IMR-90 (cell line): Measurements from ENCODE around the gene IFI27L1. TPM values are rescaled to one million over a fixed set of nuclear protein-coding genes. Genes with fewer than 3 reads are reported as not detected.

ENCODE experiments used
- ATAC-seq: fragments of 200-7000 bp; cut with Tn5 transposase; 2 replicates; pipeline ENCODE4 v1.9.1; 2020; ENCODE audit warnings: low read depth, mild to moderate bottlenecking, moderate library complexity
- BruUV-seq: library from RNA; stranded (reverse); fragments of 400-500 nt; replicated peaks from 2 replicates; lab custom pipeline; 2021; lab: Mats Ljungman, UMichigan
- CTCF ChIA-PET: fragments of 300-600 bp; formaldehyde crosslinking; extraction: SDS; loops from one replicate; lab custom pipeline; 2021; ENCODE audit warnings: antibody characterized with exemption; lab: Yijun Ruan, JAX
- POLR2A ChIA-PET: fragments of 300-600 bp; sonication (Branson Sonifier 250); formaldehyde crosslinking; loops from one replicate; lab custom pipeline; 2022; ENCODE audit warnings: antibody characterized with exemption; ENCODE audit not compliant: unreplicated experiment; lab: Charles Lee
- DNase-seq: peaks from one replicate; pipeline ENCODE4 v3.0.0; 2013
- H2AFZ ChIP-seq: replicated peaks from 2 replicates; pipeline ENCODE3; 2013; ENCODE audit warnings: low read length, mild to moderate bottlenecking; ENCODE audit not compliant: poor library complexity
- H2AK5ac ChIP-seq: 2 replicates; pipeline ENCODE4 v1.6.1; 2013; ENCODE audit warnings: low read depth, low read length, inconsistent platforms
- H2AK9ac ChIP-seq: replicated peaks from 2 replicates; pipeline ENCODE3; 2013; ENCODE audit warnings: mild to moderate bottlenecking, low read depth, low read length, moderate library complexity; ENCODE audit not compliant: poor library complexity
- H2BK120ac ChIP-seq: 2 replicates; pipeline ENCODE4 v1.6.1; 2013; ENCODE audit warnings: low read depth, low read length, inconsistent platforms
- H2BK15ac ChIP-seq: 3 replicates; pipeline ENCODE4 v1.6.1; 2013; ENCODE audit warnings: low read depth, low read length, inconsistent platforms
- H2BK20ac ChIP-seq: 2 replicates; pipeline ENCODE4 v1.6.1; 2013; ENCODE audit warnings: low read depth, mild to moderate bottlenecking, inconsistent platforms, low read length, moderate library complexity
- H2BK5ac ChIP-seq: 2 replicates; pipeline ENCODE4 v1.6.1; 2013; ENCODE audit warnings: mild to moderate bottlenecking, low read depth, low read length, inconsistent platforms; ENCODE audit not compliant: poor library complexity, severe bottlenecking
- H3K14ac ChIP-seq: replicated peaks from 2 replicates; pipeline ENCODE4 v1.6.1; 2013; ENCODE audit warnings: low read depth, low read length, inconsistent platforms
- H3K18ac ChIP-seq: 2 replicates; pipeline ENCODE4 v1.6.1; 2013; ENCODE audit warnings: low read depth, low read length, control low read depth
- H3K23ac ChIP-seq: 2 replicates; pipeline ENCODE4 v1.6.1; 2013; ENCODE audit warnings: low read depth, low read length, inconsistent platforms
- H3K27ac ChIP-seq: 2 replicates; pipeline ENCODE4 v1.5.1; 2013; ENCODE audit warnings: mild to moderate bottlenecking, control low read depth, low read length; ENCODE audit not compliant: insufficient read depth
- H3K27me3 ChIP-seq: 2 replicates; pipeline ENCODE4 v1.6.1; 2013; ENCODE audit warnings: low read length; ENCODE audit not compliant: control insufficient read depth, insufficient read depth
- H3K36me3 ChIP-seq: 2 replicates; pipeline ENCODE4 v1.6.1; 2013; ENCODE audit warnings: low read length, mixed read lengths; ENCODE audit not compliant: control insufficient read depth, insufficient read depth
- H3K4ac ChIP-seq: 2 replicates; pipeline ENCODE4 v1.6.1; 2013; ENCODE audit warnings: low read depth, low read length, inconsistent platforms
- H3K4me1 ChIP-seq: 2 replicates; pipeline ENCODE4 v1.6.1; 2013; ENCODE audit warnings: low read length, mixed read lengths; ENCODE audit not compliant: control insufficient read depth, insufficient read depth
- H3K4me2 ChIP-seq: 2 replicates; pipeline ENCODE4 v1.6.1; 2013; ENCODE audit warnings: low read depth, mild to moderate bottlenecking, control low read depth, low read length, moderate library complexity
- H3K4me3 ChIP-seq: 2 replicates; pipeline ENCODE4 v1.5.1; 2013; ENCODE audit warnings: low read depth, mild to moderate bottlenecking, control low read depth, low read length, moderate library complexity; ENCODE audit not compliant: insufficient read depth
- H3K56ac ChIP-seq: 2 replicates; pipeline ENCODE4 v1.6.1; 2013; ENCODE audit warnings: low read length, inconsistent platforms; ENCODE audit not compliant: insufficient read depth; ENCODE audit errors: extremely low read depth
- H3K79me1 ChIP-seq, 2 experiments: 2 replicates each; pipeline ENCODE4 v1.6.1; 2013; ENCODE audit warnings: low read length in 2 of 2, inconsistent platforms in 1 of 2, low read depth in 1 of 2
- H3K9ac ChIP-seq: 2 replicates; pipeline ENCODE4 v1.6.1; 2013; ENCODE audit warnings: low read depth, low read length, control low read depth
- H3K9me1 ChIP-seq: 2 replicates; pipeline ENCODE4 v1.6.1; 2013; ENCODE audit warnings: low read length, inconsistent platforms; ENCODE audit not compliant: insufficient read depth
- H3K9me3 ChIP-seq: 2 replicates; pipeline ENCODE4 v1.6.1; 2013; ENCODE audit warnings: low read length; ENCODE audit not compliant: control insufficient read depth, insufficient read depth
- H4K20me1 ChIP-seq: 2 replicates; pipeline ENCODE4 v1.6.1; 2013; ENCODE audit warnings: low read length, inconsistent platforms; ENCODE audit not compliant: insufficient read depth
- H4K5ac ChIP-seq: 2 replicates; pipeline ENCODE4 v1.6.1; 2013; ENCODE audit warnings: mild to moderate bottlenecking, low read depth, low read length, control low read depth
- H4K8ac ChIP-seq, 2 experiments: 2 replicates each; pipeline ENCODE4 v1.6.1; 2013; ENCODE audit warnings: low read depth in 2 of 2, low read length in 2 of 2, control low read depth in 1 of 2, inconsistent platforms in 1 of 2
- H4K91ac ChIP-seq: 2 replicates; pipeline ENCODE4 v1.6.1; 2013; ENCODE audit warnings: low read depth, low read length, inconsistent platforms; ENCODE audit not compliant: insufficient read depth
- CTCF ChIP-seq: conservative IDR thresholded peaks from 2 replicates; pipeline ENCODE4 v1.5.1; 2012; ENCODE audit warnings: mild to moderate bottlenecking, low read depth, low read length, improper control_type of control experiment
- RCOR1 ChIP-seq: IDR thresholded peaks from 2 replicates; pipeline ENCODE4 v1.6.1; 2012; ENCODE audit warnings: mild to moderate bottlenecking, low read length, improper control_type of control experiment; ENCODE audit not compliant: insufficient replicate concordance
- WGBS, 2 experiments: methylation state at CpG; one replicate each; pipeline versions ENCODE4 v1.1.5 to v1.1.7; 2013; ENCODE audit warnings: missing lambda C conversion rate in 2 of 2; ENCODE audit not compliant: insufficient read length in 1 of 2; ENCODE audit errors: extremely low coverage in 2 of 2; 5-methylcytosine and 5-hydroxymethylcytosine counted together
- dilution Hi-C: fragments of 300-500 bp; cut with HindIII; formaldehyde crosslinking; loops from one replicate; pipeline ENCODE4 v1.14.3; 2018; ENCODE audit warnings: low sequenced_read_pairs; ENCODE audit not compliant: unreplicated experiment
- in situ Hi-C: fragments of 300-500 bp; cut with MboI; formaldehyde crosslinking; loops from 3 replicates; pipeline ENCODE4 v1.14.3; 2019; ENCODE audit warnings: low sequenced_read_pairs, inconsistent platforms, mixed read lengths
- intact Hi-C: fragments of 100-400 bp; cut with micrococcal nuclease; formaldehyde crosslinking; loops from 2 replicates; pipeline ENCODE4 v1.10.0; 2022
- polyA plus RNA-seq, 3 experiments: library from polyadenylated mRNA; depleted of rRNA; stranded (reverse); fragments of >200 nt; gene quantifications; 2 replicates each; pipeline ENCODE4 v1.2.3, GENCODE V29; 2012; ENCODE audit warnings: low replicate concordance in 1 of 3
- total RNA-seq: library from RNA; depleted of rRNA; stranded (reverse); fragments of >200 nt; gene quantifications from 2 replicates; pipeline ENCODE4 v1.2.3, GENCODE V29; 2012

IFI27L1 gene
- total and polyA plus RNA-seq, 2 of the 4 experiments (the other 2 are of a cell fraction) = 13.3 to 24.3 TPM

GRCh38 chr14:94077823-94078222, 3.3 kb upstream of the IFI27L1 start:
- in situ Hi-C loops (no loop called here), intact Hi-C loops (no loop called here), dilution Hi-C loops (no loop called here)
- H3K79me1 ChIP-seq = peaks cover 17 to 43% of the 10 kb centered on the region in 2 experiments
- H3K27ac ChIP-seq = no peak overlapping the region
- H3K4ac ChIP-seq = no peak overlapping the region
- no peak overlapping the region for H2AFZ ChIP-seq
- no peak overlapping the region for H2BK5ac ChIP-seq
- WGBS, 2 experiments = no CpG with 5 or more reads among the region's 5 CpGs
- ATAC-seq (no peak), DNase-seq (no peak)
- H4K91ac ChIP-seq = no peak overlapping the region
- no peak overlapping the region for H3K23ac ChIP-seq
- H4K5ac ChIP-seq = no peak overlapping the region
- no peak overlapping the region for H3K9ac ChIP-seq
- peaks cover 6% of the 10 kb centered on the region for H3K9me1 ChIP-seq
- TF ChIP-seq RCOR1 (no peak), CTCF (no peak)
- H3K27me3 ChIP-seq = no peaks in the 10 kb centered on the region
- POLR2A ChIA-PET = no interaction called here
- no peak overlapping the region; the same call in 1 of the 2 replicates for H3K4me3 ChIP-seq
- no peak overlapping the region for H2AK5ac ChIP-seq
- peaks cover 6% of the 10 kb centered on the region for H3K4me1 ChIP-seq
- peaks cover 37% of the 10 kb centered on the region for H4K20me1 ChIP-seq
- H3K56ac ChIP-seq = no peak overlapping the region
- peaks cover 3% of the 10 kb centered on the region; the same call in 1 of the 2 replicates for H3K9me3 ChIP-seq
- BruUV-seq = no TSS peak
- no peak overlapping the region for H2BK20ac ChIP-seq
- H3K4me2 ChIP-seq = peak overlapping the region; percentile 80
- H3K18ac ChIP-seq = no peak overlapping the region
- H3K14ac ChIP-seq = no peak overlapping the region
- H2BK15ac ChIP-seq = no peak overlapping the region
- H4K8ac ChIP-seq = no peak overlapping the region
- H3K36me3 ChIP-seq = peaks cover 15% of the 10 kb centered on the region
- no peak overlapping the region for H2BK120ac ChIP-seq
- no peak overlapping the region for H2AK9ac ChIP-seq
- CTCF ChIA-PET = no interaction called here
